Smooth muscle cell (in vitro differentiated cells): ENCODE data around the gene LCTL. TPM values are rescaled to one million over a fixed set of nuclear protein-coding genes. Genes with fewer than 3 reads are reported as not detected.

Source experiments
- DNase-seq: peaks from one replicate; lab custom pipeline; 2025; ENCODE audit not compliant: unreplicated experiment; lab: John Stamatoyannopoulos, UW
- H2AFZ ChIP-seq: fragments of 200-600 bp; sonication (generic); 2 replicates; pipeline ENCODE4 v1.6.0; 2016; ENCODE audit warnings: antibody characterized with exemption, low read depth, mild to moderate bottlenecking
- H3F3A ChIP-seq: fragments of 200-600 bp; sonication (generic); 2 replicates; pipeline ENCODE4 v1.6.0; 2017; ENCODE audit warnings: antibody characterized with exemption, low read depth
- H3K27ac ChIP-seq: fragments of 200-600 bp; sonication (generic); 2 replicates; pipeline ENCODE4 v1.5.1; 2016; ENCODE audit warnings: low read depth, mild to moderate bottlenecking
- H3K27me3 ChIP-seq: fragments of 200-600 bp; sonication (generic); 2 replicates; pipeline ENCODE4 v1.6.1; 2016; ENCODE audit warnings: low read depth, mild to moderate bottlenecking
- H3K36me3 ChIP-seq: fragments of 200-600 bp; sonication (generic); 2 replicates; pipeline ENCODE4 v1.5.1; 2016; ENCODE audit warnings: low read depth
- H3K4me1 ChIP-seq: fragments of 200-600 bp; sonication (generic); 2 replicates; pipeline ENCODE4 v1.5.1; 2016; ENCODE audit warnings: low read depth
- H3K4me2 ChIP-seq: fragments of 200-600 bp; sonication (generic); 2 replicates; pipeline ENCODE4 v1.6.0; 2016; ENCODE audit warnings: mild to moderate bottlenecking
- H3K4me3 ChIP-seq: fragments of 200-600 bp; sonication (generic); 2 replicates; pipeline ENCODE4 v1.5.1; 2016; ENCODE audit warnings: mild to moderate bottlenecking
- H3K79me2 ChIP-seq: fragments of 200-600 bp; sonication (generic); 2 replicates; pipeline ENCODE4 v1.6.0; 2016; ENCODE audit warnings: low read depth, mild to moderate bottlenecking
- H3K9ac ChIP-seq: fragments of 200-600 bp; sonication (generic); 2 replicates; pipeline ENCODE4 v1.6.0; 2016; ENCODE audit warnings: low read depth
- H3K9me3 ChIP-seq: fragments of 200-600 bp; sonication (generic); replicated peaks from 2 replicates; pipeline ENCODE4 v1.5.1; 2016; ENCODE audit warnings: low read depth
- H4K20me1 ChIP-seq: fragments of 200-600 bp; sonication (generic); 2 replicates; pipeline ENCODE4 v1.6.0; 2016; ENCODE audit warnings: low read depth
- CTCF ChIP-seq: fragments of 200-600 bp; sonication (generic); IDR thresholded peaks from 2 replicates; pipeline ENCODE4 v1.5.1; 2017; ENCODE audit warnings: borderline replicate concordance, mild to moderate bottlenecking, antibody characterized with exemption; ENCODE audit not compliant: insufficient read depth, poor library complexity, severe bottlenecking
- WGBS: methylation state at CpG from one replicate; pipeline ENCODE4 v1.1.7; 2016; ENCODE audit warnings: low lambda C conversion rate; 5-methylcytosine and 5-hydroxymethylcytosine counted together
- polyA plus RNA-seq: library from polyadenylated mRNA; unstranded; fragments of >200 nt; fragmentation: Nextera tagmentation; extraction: Ambion mirVana; gene quantifications from 2 replicates; pipeline ENCODE4 v1.2.1, GENCODE V29; 2016
- total RNA-seq: library from RNA; depleted of rRNA; stranded (reverse); fragments of >200 nt; gene quantifications from 2 replicates; pipeline ENCODE4 v1.2.3, GENCODE V29; 2014

The LCTL gene
- total and polyA plus RNA-seq, 2 experiments from 2014 or later, result 4.3 to 6.4 TPM

- H3F3A ChIP-seq, result no peaks in the 10 kb centered on the region
- no peak overlapping the region for H3K4me2 ChIP-seq
- H4K20me1 ChIP-seq, result no peaks in the 10 kb centered on the region
- H3K9ac ChIP-seq, result no peak overlapping the region
- H3K79me2 ChIP-seq, result no peaks in the 10 kb centered on the region
- H3K4me1 ChIP-seq, result no peaks in the 10 kb centered on the region
- H3K27me3 ChIP-seq, result no peaks in the 10 kb centered on the region
- no peak overlapping the region for H3K27ac ChIP-seq
- DNase-seq, result no peak
- peaks cover 9% of the 10 kb centered on the region for H3K36me3 ChIP-seq
- no peak overlapping the region for H3K4me3 ChIP-seq
- H3K9me3 ChIP-seq, result no peaks in the 10 kb centered on the region
- WGBS, result 98% methylated on average over 4 of the region's 4 CpGs
- no peak overlapping the region for H2AFZ ChIP-seq
- TF ChIP-seq CTCF, result no peak
These were observed 22.9 kb downstream of the LCTL start for GRCh38 chr15:66542896-66543295.

GRCh38 chr15:66535056-66535455 is 30.7 kb downstream of the LCTL start:
- H3F3A ChIP-seq, result no peaks in the 10 kb centered on the region
- no peaks in the 10 kb centered on the region for H4K20me1 ChIP-seq
- no peak overlapping the region for H3K27ac ChIP-seq
- no peak overlapping the region for H3K4me3 ChIP-seq
- H3K27me3 ChIP-seq, result no peaks in the 10 kb centered on the region
- no peaks in the 10 kb centered on the region for H3K4me1 ChIP-seq
- 93% methylated on average over 9 of the region's 9 CpGs for WGBS
- no peak overlapping the region for H3K9ac ChIP-seq
- no peak overlapping the region for H2AFZ ChIP-seq
- H3K79me2 ChIP-seq, result no peaks in the 10 kb centered on the region
- no peak for TF ChIP-seq CTCF
- no peaks in the 10 kb centered on the region for H3K9me3 ChIP-seq
- no peak for DNase-seq
- peaks cover 8% of the 10 kb centered on the region for H3K36me3 ChIP-seq
- no peak overlapping the region for H3K4me2 ChIP-seq

- Histone ChIP-seq H3F3A (no peaks in the 10 kb centered on the region), H3K9me3 (no peaks in the 10 kb centered on the region), H3K27me3 (no peaks in the 10 kb centered on the region), H3K4me3 (no peak overlapping the region), H4K20me1 (no peaks in the 10 kb centered on the region), H3K79me2 (no peaks in the 10 kb centered on the region), H2AFZ (no peak overlapping the region), H3K27ac (no peak overlapping the region), H3K36me3 (no peaks in the 10 kb centered on the region), H3K9ac (no peak overlapping the region), H3K4me2 (no peak overlapping the region), H3K4me1 (no peaks in the 10 kb centered on the region)
- no peak for TF ChIP-seq CTCF
- WGBS, result 97% methylated on average over 4 of the region's 4 CpGs
- DNase-seq, result no peak
These were observed 41.0 kb downstream of the LCTL start for GRCh38 chr15:66524838-66525237.

- H3K27ac ChIP-seq, result no peak overlapping the region
- no peaks in the 10 kb centered on the region for H3K36me3 ChIP-seq
- no peak overlapping the region for H3K4me2 ChIP-seq
- H3K9me3 ChIP-seq, result no peaks in the 10 kb centered on the region
- H3K27me3 ChIP-seq, result no peaks in the 10 kb centered on the region
- no peak for DNase-seq
- H3K79me2 ChIP-seq, result no peaks in the 10 kb centered on the region
- H3K9ac ChIP-seq, result no peak overlapping the region
- H3K4me3 ChIP-seq, result no peak overlapping the region
- no peak for TF ChIP-seq CTCF
- 94% methylated on average over 3 of the region's 3 CpGs for WGBS
- H3K4me1 ChIP-seq, result no peaks in the 10 kb centered on the region
- no peaks in the 10 kb centered on the region for H3F3A ChIP-seq
- no peak overlapping the region for H2AFZ ChIP-seq
- no peaks in the 10 kb centered on the region for H4K20me1 ChIP-seq
These were observed 41.9 kb downstream of the LCTL start for GRCh38 chr15:66523926-66524325.
